HG02970 (cell line): ENCODE data around the gene FOXD4L5.
"Not testable (repeated sequence)": the region's sequence is repeated elsewhere in the genome, so short reads cannot be mapped to it uniquely, and the experiment has no call there.

Experiments used
- ATAC-seq: cut with Tn5 transposase; IDR thresholded peaks from one replicate; pipeline ENCODE4 v1.9.1; 2021; ENCODE audit warnings: mild to moderate bottlenecking, moderate library complexity, moderate number of reproducible peaks; ENCODE audit not compliant: unreplicated experiment, low FRiP score

FOXD4L5 gene

GRCh38 chr9:65285109-65285508 lies at the start of gene FOXD4L5:
Gene FOXD4L5 (minus strand): TSS chr9:65285209. CDS start chr9:65284377, 832 bp downstream.
- not testable (repeated sequence) for ATAC-seq

DNA sequence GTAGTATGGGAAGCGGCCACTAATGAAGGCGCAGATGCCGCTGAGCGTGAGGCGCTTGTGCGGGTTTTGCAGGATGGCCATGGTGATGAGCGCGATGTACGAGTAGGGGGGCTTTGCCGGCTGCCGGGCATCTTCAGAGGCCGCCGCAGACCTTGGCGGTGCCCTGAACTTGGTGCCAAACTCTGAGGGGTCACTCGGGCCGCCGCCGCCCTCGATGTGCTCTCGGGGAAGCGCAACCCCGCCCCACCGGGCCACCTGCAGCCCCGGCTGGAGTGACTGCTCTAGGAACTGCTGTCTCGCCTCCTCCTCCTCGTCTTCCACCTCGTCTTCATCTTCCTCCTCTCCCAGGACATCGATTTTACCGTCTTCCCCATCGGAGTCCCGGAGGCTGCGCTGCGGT lies 1.1 kb downstream of the FOXD4L5 start:
- ATAC-seq, result not testable (repeated sequence)

- not testable (repeated sequence) for ATAC-seq
These were observed 2.0 kb downstream of the FOXD4L5 start for GRCh38 chr9:65282976-65283375.
